ENCODE measurements around the gene SCYL1.

SCYL1 gene

GRCh38 chr11:65524741-65525545 is at the start of gene SCYL1:
Gene SCYL1 (plus strand): TSS chr11:65525083. CDS start chr11:65525154, 71 bp downstream.
- peak; percentile 79 for DNase-seq (ENCODE audit: low read depth)

- DNase-seq (ENCODE audit: low read depth) = no peak
Measured at GRCh38 chr11:65476632-65477148, 48.2 kb upstream of the SCYL1 start.

- DNase-seq (ENCODE audit: low read depth) = peak; percentile 88
Measured at GRCh38 chr11:65477149-65477965, 47.5 kb upstream of the SCYL1 start.

GRCh38 chr11:65478388-65479183 is 46.3 kb upstream of the SCYL1 start:
- DNase-seq (ENCODE audit: low read depth) = no peak

- no peak for DNase-seq (ENCODE audit: low read depth)
Measured at GRCh38 chr11:65479184-65480145, 45.4 kb upstream of the SCYL1 start.

GRCh38 chr11:65482306-65482850 is 42.5 kb upstream of the SCYL1 start:
- no peak for DNase-seq (ENCODE audit: low read depth)

GRCh38 chr11:65485920-65486219 is 39.0 kb upstream of the SCYL1 start:
- DNase-seq (ENCODE audit: low read depth) = no peak

- no peak for DNase-seq (ENCODE audit: low read depth)
Measured at GRCh38 chr11:65486570-65487466, 38.1 kb upstream of the SCYL1 start.

GRCh38 chr11:65487467-65488272 is 37.2 kb upstream of the SCYL1 start:
- DNase-seq (ENCODE audit: low read depth) = no peak

- DNase-seq (ENCODE audit: low read depth) = no peak
Measured at GRCh38 chr11:65488273-65489034, 36.4 kb upstream of the SCYL1 start.

- no peak for DNase-seq (ENCODE audit: low read depth)
Measured at GRCh38 chr11:65489035-65489705, 35.7 kb upstream of the SCYL1 start.

- no peak for DNase-seq (ENCODE audit: low read depth)
Measured at GRCh38 chr11:65489706-65490320, 35.1 kb upstream of the SCYL1 start.

GRCh38 chr11:65491163-65491465 is 33.8 kb upstream of the SCYL1 start:
- no peak for DNase-seq (ENCODE audit: low read depth)

GRCh38 chr11:65491614-65492386 is 33.1 kb upstream of the SCYL1 start:
- DNase-seq (ENCODE audit: low read depth) = no peak

GRCh38 chr11:65492387-65492636 is 32.6 kb upstream of the SCYL1 start:
- DNase-seq (ENCODE audit: low read depth) = no peak

- DNase-seq (ENCODE audit: low read depth) = no peak
Measured at GRCh38 chr11:65492637-65493366, 32.1 kb upstream of the SCYL1 start.

Data from activated T-helper 1 cell treated with Interleukin-2 at 50 U/mL for 16 hours (primary cell).